Measurements from ENCODE around the gene DEDD2.

The DEDD2 gene

GRCh38 chr19:42199440-42200115 lies 17.9 kb downstream of the DEDD2 start:
- Mint-ChIP-seq H3K9me3 (no peaks in the 10 kb centered on the region), H3K27me3 (no peaks in the 10 kb centered on the region), H3K4me3 (peak overlapping the region; percentile 66), H3K27ac (peak overlapping the region; percentile 87), H3K36me3 (peaks cover 29% of the 10 kb centered on the region), H3K4me1 (peaks cover 76% of the 10 kb centered on the region)
- ATAC-seq: peak; percentile 53

GRCh38 chr19:42198676-42199439 lies 18.6 kb downstream of the DEDD2 start:
- Mint-ChIP-seq H3K36me3 (peaks cover 30% of the 10 kb centered on the region), H3K4me1 (peaks cover 80% of the 10 kb centered on the region), H3K27me3 (no peaks in the 10 kb centered on the region), H3K27ac (peak overlapping the region; percentile 87), H3K4me3 (peak overlapping the region; percentile 66), H3K9me3 (no peaks in the 10 kb centered on the region)
- ATAC-seq: peak; percentile 76

- ATAC-seq: no peak
- H3K4me3 Mint-ChIP-seq: no peak overlapping the region
- H3K9me3 Mint-ChIP-seq: peaks cover 2% of the 10 kb centered on the region
- peak overlapping the region; percentile 64 for H3K27ac Mint-ChIP-seq
- H3K27me3 Mint-ChIP-seq: no peaks in the 10 kb centered on the region
- peaks cover 23% of the 10 kb centered on the region for H3K36me3 Mint-ChIP-seq
- H3K4me1 Mint-ChIP-seq: peaks cover 68% of the 10 kb centered on the region
Measured at GRCh38 chr19:42197375-42197817, 20.1 kb downstream of the DEDD2 start.

- H3K27me3 Mint-ChIP-seq: no peaks in the 10 kb centered on the region
- H3K4me1 Mint-ChIP-seq: peaks cover 65% of the 10 kb centered on the region
- peak overlapping the region; percentile 64 for H3K27ac Mint-ChIP-seq
- H3K36me3 Mint-ChIP-seq: peaks cover 23% of the 10 kb centered on the region
- H3K9me3 Mint-ChIP-seq: peaks cover 2% of the 10 kb centered on the region
- no peak overlapping the region for H3K4me3 Mint-ChIP-seq
- ATAC-seq: no peak
Measured at GRCh38 chr19:42196011-42197001, 21.2 kb downstream of the DEDD2 start.

GRCh38 chr19:42193706-42194105 lies 23.8 kb downstream of the DEDD2 start:
- H3K27ac Mint-ChIP-seq: peak overlapping the region; percentile 5
- H3K27me3 Mint-ChIP-seq: no peaks in the 10 kb centered on the region
- H3K36me3 Mint-ChIP-seq: peaks cover 21% of the 10 kb centered on the region
- no peak overlapping the region for H3K4me3 Mint-ChIP-seq
- peaks cover 2% of the 10 kb centered on the region for H3K9me3 Mint-ChIP-seq
- ATAC-seq: no peak
- H3K4me1 Mint-ChIP-seq: peaks cover 43% of the 10 kb centered on the region

GRCh38 chr19:42193294-42193693 lies 24.2 kb downstream of the DEDD2 start:
- H3K4me1 Mint-ChIP-seq: peaks cover 39% of the 10 kb centered on the region
- H3K27ac Mint-ChIP-seq: no peak overlapping the region
- no peak overlapping the region for H3K4me3 Mint-ChIP-seq
- ATAC-seq: no peak
- H3K9me3 Mint-ChIP-seq: peaks cover 2% of the 10 kb centered on the region
- H3K27me3 Mint-ChIP-seq: no peaks in the 10 kb centered on the region
- H3K36me3 Mint-ChIP-seq: peaks cover 18% of the 10 kb centered on the region

- peaks cover 30% of the 10 kb centered on the region for H3K4me1 Mint-ChIP-seq
- H3K9me3 Mint-ChIP-seq: peaks cover 2% of the 10 kb centered on the region
- H3K27ac Mint-ChIP-seq: peak overlapping the region; percentile 36
- no peak for ATAC-seq
- H3K4me3 Mint-ChIP-seq: no peak overlapping the region
- H3K36me3 Mint-ChIP-seq: peaks cover 18% of the 10 kb centered on the region
- H3K27me3 Mint-ChIP-seq: no peaks in the 10 kb centered on the region
Measured at GRCh38 chr19:42191855-42192254, 25.6 kb downstream of the DEDD2 start.

- no peak overlapping the region for H3K4me3 Mint-ChIP-seq
- no peak for ATAC-seq
- peak overlapping the region; percentile 36 for H3K27ac Mint-ChIP-seq
Measured at GRCh38 chr19:42191330-42191729, 26.1 kb downstream of the DEDD2 start.

GRCh38 chr19:42189133-42189532 lies 28.3 kb downstream of the DEDD2 start:
- H3K27me3 Mint-ChIP-seq: no peaks in the 10 kb centered on the region
- ATAC-seq: no peak
- peaks cover 33% of the 10 kb centered on the region for H3K4me1 Mint-ChIP-seq
- H3K27ac Mint-ChIP-seq: no peak overlapping the region
- H3K36me3 Mint-ChIP-seq: peaks cover 7% of the 10 kb centered on the region
- H3K9me3 Mint-ChIP-seq: peaks cover 2% of the 10 kb centered on the region
- H3K4me3 Mint-ChIP-seq: no peak overlapping the region

More at GRCh38 chr19:42191330-42191729, 26.1 kb downstream of the DEDD2 start:
- Mint-ChIP-seq H3K4me1 (peaks cover 25% of the 10 kb centered on the region), H3K27me3 (no peaks in the 10 kb centered on the region), H3K36me3 (peaks cover 14% of the 10 kb centered on the region), H3K9me3 (peaks cover 2% of the 10 kb centered on the region)

- no peak for ATAC-seq
- peaks cover 2% of the 10 kb centered on the region for H3K36me3 Mint-ChIP-seq
- H3K4me3 Mint-ChIP-seq: no peak overlapping the region
- H3K9me3 Mint-ChIP-seq: peaks cover 2% of the 10 kb centered on the region
- no peaks in the 10 kb centered on the region for H3K27me3 Mint-ChIP-seq
- peaks cover 30% of the 10 kb centered on the region for H3K4me1 Mint-ChIP-seq
- H3K27ac Mint-ChIP-seq: no peak overlapping the region
Measured at GRCh38 chr19:42188665-42189064, 28.8 kb downstream of the DEDD2 start.

GRCh38 chr19:42185277-42185676 lies 32.2 kb downstream of the DEDD2 start:
- peaks cover 33% of the 10 kb centered on the region for H3K4me1 Mint-ChIP-seq
- H3K9me3 Mint-ChIP-seq: no peaks in the 10 kb centered on the region
- peak; percentile 62 for ATAC-seq
- H3K27ac Mint-ChIP-seq: peak overlapping the region; percentile 7
- no peaks in the 10 kb centered on the region for H3K36me3 Mint-ChIP-seq
- H3K27me3 Mint-ChIP-seq: no peaks in the 10 kb centered on the region
- no peak overlapping the region for H3K4me3 Mint-ChIP-seq

- H3K27ac Mint-ChIP-seq: peak overlapping the region; percentile 23
- no peaks in the 10 kb centered on the region for H3K9me3 Mint-ChIP-seq
- no peaks in the 10 kb centered on the region for H3K36me3 Mint-ChIP-seq
- peaks cover 33% of the 10 kb centered on the region for H3K4me1 Mint-ChIP-seq
- no peaks in the 10 kb centered on the region for H3K27me3 Mint-ChIP-seq
- H3K4me3 Mint-ChIP-seq: no peak overlapping the region
- ATAC-seq: no peak
Measured at GRCh38 chr19:42184401-42184861, 33.0 kb downstream of the DEDD2 start.

- Mint-ChIP-seq H3K4me3 (no peak overlapping the region), H3K27ac (no peak overlapping the region), H3K27me3 (peaks cover 19% of the 10 kb centered on the region), H3K36me3 (no peaks in the 10 kb centered on the region), H3K9me3 (no peaks in the 10 kb centered on the region), H3K4me1 (peaks cover 31% of the 10 kb centered on the region)
- no peak for ATAC-seq
Measured at GRCh38 chr19:42178791-42179674, 38.4 kb downstream of the DEDD2 start.

- Mint-ChIP-seq H3K27me3 (peaks cover 19% of the 10 kb centered on the region), H3K9me3 (no peaks in the 10 kb centered on the region), H3K36me3 (no peaks in the 10 kb centered on the region), H3K27ac (no peak overlapping the region), H3K4me3 (no peak overlapping the region), H3K4me1 (peaks cover 27% of the 10 kb centered on the region)
- ATAC-seq: no peak
Measured at GRCh38 chr19:42177686-42178019, 39.8 kb downstream of the DEDD2 start.
